Measurements from ENCODE around the gene GNG12. TPM values are rescaled to one million over a fixed set of nuclear protein-coding genes. Genes with fewer than 3 reads are reported as not detected.
A peak's percentile ranks its signal among the peaks of the same experiment; 100 is the strongest.

Gene GNG12
- total and polyA plus RNA-seq, 2 donors (not counting 3 experiments of a cell fraction or from before 2014, with no cell fraction given): 107 to 152 TPM

GRCh38 chr1:67732750-67733151 lies 100.5 kb downstream of the GNG12 start:
- no peak overlapping the region for H3K4me3 ChIP-seq (replicated peaks in 1 of 3; ENCODE audit: insufficient read depth in 1 of 3, low read depth in 1 of 3, low read length in 3 of 3)
- no peak for TF ChIP-seq CTCF (IDR thresholded peaks at IDR 0.05; ENCODE audit: extremely low read depth in 1 of 2, insufficient read depth in 1 of 2, low read depth in 1 of 2, low read length in 2 of 2)
- H3K9me1 ChIP-seq (replicated peaks; ENCODE audit: control insufficient read depth, extremely low read depth, insufficient read depth, low read length): no peaks in the 10 kb centered on the region
- ChIA-PET CTCF (interaction anchor here (3.2 kb wide), 1 partner anchor 27 kb away, joined by 15 read pairs; no protein-coding TSS in a partner anchor), POLR2A (no interaction called here)
- no peaks in the 10 kb centered on the region for H3K9me3 ChIP-seq (replicated peaks; ENCODE audit: control insufficient read depth, insufficient read depth, low read length)
- H3K4me2 ChIP-seq (ENCODE audit: insufficient read depth, low read length): no peak overlapping the region
- no peak overlapping the region for H3K27ac ChIP-seq (ENCODE audit: insufficient read depth, low read depth, low read length)
- FAIRE-seq (no peak), DNase-seq (ENCODE audit: low read depth, low spot score) (peak; percentile 85)
- H3K79me2 ChIP-seq (ENCODE audit: control insufficient read depth, insufficient read depth, low read length): peaks cover 15% of the 10 kb centered on the region
- no peak overlapping the region for H3K9ac ChIP-seq (replicated peaks; ENCODE audit: extremely low read depth, insufficient read depth, low read length)
- intact Hi-C loops (cut with micrococcal nuclease): no loop called here
- H3K27me3 ChIP-seq (ENCODE audit: control insufficient read depth in 2 of 2, insufficient read depth in 2 of 2, low read length in 2 of 2): no peaks in the 10 kb centered on the region
- dilution Hi-C loops (cut with MboI; ENCODE audit: extremely low pct_ligation_motif_present, low sequenced_read_pairs): no loop called here
- peaks cover 0 to 4% of the 10 kb centered on the region in 2 experiments for H3K36me3 ChIP-seq (ENCODE audit: control insufficient read depth in 2 of 2, extremely low read depth in 1 of 2, insufficient read depth in 2 of 2, low read length in 2 of 2)
- no TSS peak for BruUV-seq (replicated peaks)
- no peak overlapping the region for H2AFZ ChIP-seq (ENCODE audit: low read depth, low read length)
- H4K20me1 ChIP-seq (replicated peaks; ENCODE audit: control insufficient read depth, extremely low read depth, insufficient read depth, low read length): no peaks in the 10 kb centered on the region
- peaks cover 36% of the 10 kb centered on the region for H3K4me1 ChIP-seq (ENCODE audit: control insufficient read depth, extremely low read depth, insufficient read depth, low read length)

GRCh38 chr1:67731322-67731721 lies 101.9 kb downstream of the GNG12 start:
- Histone ChIP-seq H3K4me1 (ENCODE audit: control insufficient read depth, extremely low read depth, insufficient read depth, low read length) (peaks cover 31% of the 10 kb centered on the region), H3K36me3 (ENCODE audit: control insufficient read depth in 2 of 2, extremely low read depth in 1 of 2, insufficient read depth in 2 of 2, low read length in 2 of 2) (peaks cover 0 to 4% of the 10 kb centered on the region in 2 experiments), H3K79me2 (ENCODE audit: control insufficient read depth, insufficient read depth, low read length) (peaks cover 15% of the 10 kb centered on the region), H3K27me3 (ENCODE audit: control insufficient read depth in 2 of 2, insufficient read depth in 2 of 2, low read length in 2 of 2) (no peaks in the 10 kb centered on the region), H2AFZ (ENCODE audit: low read depth, low read length) (no peak overlapping the region), H3K27ac (ENCODE audit: insufficient read depth, low read depth, low read length) (no peak overlapping the region), H3K4me3 (replicated peaks in 1 of 3; ENCODE audit: insufficient read depth in 1 of 3, low read depth in 1 of 3, low read length in 3 of 3) (no peak overlapping the region), H3K9ac (replicated peaks; ENCODE audit: extremely low read depth, insufficient read depth, low read length) (no peak overlapping the region), H3K4me2 (ENCODE audit: insufficient read depth, low read length) (no peak overlapping the region), H3K9me1 (replicated peaks; ENCODE audit: control insufficient read depth, extremely low read depth, insufficient read depth, low read length) (no peaks in the 10 kb centered on the region), H3K9me3 (replicated peaks; ENCODE audit: control insufficient read depth, insufficient read depth, low read length) (no peaks in the 10 kb centered on the region), H4K20me1 (replicated peaks; ENCODE audit: control insufficient read depth, extremely low read depth, insufficient read depth, low read length) (no peaks in the 10 kb centered on the region)
- DNase-seq (ENCODE audit: low read depth, low spot score) (no peak), FAIRE-seq (no peak)
- no TSS peak for BruUV-seq (replicated peaks)
- TF ChIP-seq POLR2AphosphoS5 (IDR thresholded peaks at IDR 0.05; ENCODE audit: insufficient read depth, low read depth, low read length) (no peak), MAX (IDR thresholded peaks at IDR 0.05; ENCODE audit: insufficient read depth, insufficient read length) (no peak), CTCF (IDR thresholded peaks at IDR 0.05; ENCODE audit: extremely low read depth in 1 of 2, insufficient read depth in 1 of 2, low read depth in 1 of 2, low read length in 2 of 2) (no peak), EZH2 (IDR thresholded peaks at IDR 0.05; ENCODE audit: borderline replicate concordance, low read depth, low read length, severe bottlenecking) (no peak), GATA2 (IDR thresholded peaks at IDR 0.05; ENCODE audit: insufficient read depth, insufficient read length, low read depth, low read length) (no peak), POLR2A (IDR thresholded peaks at IDR 0.05; ENCODE audit: low read depth, low read length) (no peak), JUN (IDR thresholded peaks at IDR 0.05; ENCODE audit: borderline replicate concordance, insufficient read depth, insufficient read length, low read depth) (no peak), FOS (IDR thresholded peaks at IDR 0.05; ENCODE audit: borderline replicate concordance, insufficient read depth, low read length) (no peak), MYC (IDR thresholded peaks at IDR 0.05; ENCODE audit: low read depth, low read length) (no peak)
- intact Hi-C loops (cut with micrococcal nuclease): no loop called here
- CTCF ChIA-PET: interaction anchor here (1.0 to 1.7 kb wide), 3 partner anchors 21 to 196 kb away, joined by 3 read pairs; no protein-coding TSS in a partner anchor
- POLR2A ChIA-PET: no interaction called here
- dilution Hi-C loops (cut with MboI; ENCODE audit: extremely low pct_ligation_motif_present, low sequenced_read_pairs): no loop called here
